ENCODE data around the gene WNT11.

The WNT11 gene

GRCh38 chr11:76237000-76237649 is 30.8 kb upstream of the WNT11 start:
- no peak for DNase-seq

- peak; percentile 77 for DNase-seq
These were observed 30.0 kb upstream of the WNT11 start for GRCh38 chr11:76236092-76236999.

- peak; percentile 86 for DNase-seq
These were observed 29.2 kb upstream of the WNT11 start for GRCh38 chr11:76235233-76236091.

- no peak for DNase-seq
These were observed 28.3 kb upstream of the WNT11 start for GRCh38 chr11:76234416-76235232.

GRCh38 chr11:76234021-76234415 is 27.7 kb upstream of the WNT11 start:
- DNase-seq, result no peak

- DNase-seq, result no peak
These were observed 27.1 kb upstream of the WNT11 start for GRCh38 chr11:76233196-76233921.

GRCh38 chr11:76232026-76232665 is 25.8 kb upstream of the WNT11 start:
- DNase-seq, result no peak

GRCh38 chr11:76231121-76231738 is 24.9 kb upstream of the WNT11 start:
- no peak for DNase-seq

GRCh38 chr11:76230392-76230791 is 24.1 kb upstream of the WNT11 start:
- no peak for DNase-seq

GRCh38 chr11:76229690-76230240 is 23.5 kb upstream of the WNT11 start:
- DNase-seq, result no peak

GRCh38 chr11:76228875-76229149 is 22.5 kb upstream of the WNT11 start:
- no peak for DNase-seq

GRCh38 chr11:76228071-76228874 is 22.0 kb upstream of the WNT11 start:
- DNase-seq, result no peak

GRCh38 chr11:76226626-76227025 is 20.3 kb upstream of the WNT11 start:
- no peak for DNase-seq

GRCh38 chr11:76225122-76225611 is 18.9 kb upstream of the WNT11 start:
- no peak for DNase-seq

GRCh38 chr11:76224461-76225121 is 18.3 kb upstream of the WNT11 start:
- no peak for DNase-seq

- DNase-seq, result no peak
These were observed 15.1 kb upstream of the WNT11 start for GRCh38 chr11:76221365-76221764.

GRCh38 chr11:76219243-76219642 is 12.9 kb upstream of the WNT11 start:
- no peak for DNase-seq

- DNase-seq, result no peak
These were observed 12.3 kb upstream of the WNT11 start for GRCh38 chr11:76218449-76219178.

All from NCI-H345 (cell line).